Caco-2 (cell line): ENCODE data around the gene FADS6. TPM values are rescaled to one million over a fixed set of nuclear protein-coding genes. Genes with fewer than 3 reads are reported as not detected.
"Not testable (repeated sequence)": the region's sequence is repeated elsewhere in the genome, so short reads cannot be mapped to it uniquely, and the experiment has no call there.

Experiments used
- BruUV-seq: library from RNA; stranded (reverse); fragments of 400-500 nt; replicated peaks from 2 replicates; lab custom pipeline; 2021; lab: Mats Ljungman, UMichigan
- CTCF ChIA-PET: fragments of 300-600 bp; sonication (Branson Sonifier 250); formaldehyde crosslinking; loops from one replicate; lab custom pipeline; 2022; ENCODE audit warnings: antibody characterized with exemption; lab: Charles Lee
- POLR2A ChIA-PET: fragments of 300-600 bp; sonication (Branson Sonifier 250); formaldehyde crosslinking; loops from one replicate; lab custom pipeline; 2022; ENCODE audit warnings: antibody characterized with exemption; lab: Charles Lee
- DNase-seq, 2 experiments: peaks; one replicate each; pipeline versions ENCODE4 v3.0.0 to v3.0.0-alpha.2; 2020 to 2022
- H3K27me3 ChIP-seq: replicated peaks from 2 replicates; pipeline ENCODE4 v1.6.0; 2011; ENCODE audit warnings: low read length; ENCODE audit not compliant: control insufficient read depth, insufficient read depth
- H3K36me3 ChIP-seq: 2 replicates; pipeline ENCODE4 v1.5.1; 2011; ENCODE audit warnings: low read length; ENCODE audit not compliant: control insufficient read depth, insufficient read depth
- H3K4me1 ChIP-seq: fragments of 250-450 bp; sonication (Bioruptor Pico); 2 replicates; pipeline ENCODE4 v1.5.1; 2020; ENCODE audit warnings: mild to moderate bottlenecking
- H3K4me3 ChIP-seq: 2 replicates; pipeline ENCODE4 v1.5.1; 2011; ENCODE audit warnings: low read depth, mild to moderate bottlenecking, control low read depth, low read length
- H3K9me3 ChIP-seq: fragments of 250-450 bp; sonication (Bioruptor Pico); 2 replicates; pipeline ENCODE4 v1.5.1; 2020; ENCODE audit warnings: mild to moderate bottlenecking, moderate library complexity
- H3K27ac Mint-ChIP-seq: one replicate; pipeline ENCODE4 v1.8.0; 2022; ENCODE audit warnings: mixed read lengths; ENCODE audit not compliant: unreplicated experiment
- H3K27me3 Mint-ChIP-seq: one replicate; pipeline ENCODE4 v1.8.0; 2022; ENCODE audit warnings: mixed read lengths; ENCODE audit not compliant: insufficient read depth, unreplicated experiment
- H3K36me3 Mint-ChIP-seq: one replicate; pipeline ENCODE4 v1.8.0; 2022; ENCODE audit warnings: mild to moderate bottlenecking, mixed read lengths; ENCODE audit not compliant: insufficient read depth, unreplicated experiment
- H3K4me1 Mint-ChIP-seq: one replicate; pipeline ENCODE4 v1.8.0; 2022; ENCODE audit warnings: low read depth, mixed read lengths; ENCODE audit not compliant: unreplicated experiment
- H3K4me3 Mint-ChIP-seq: one replicate; pipeline ENCODE4 v1.8.0; 2022; ENCODE audit warnings: mild to moderate bottlenecking, moderate library complexity, mixed read lengths; ENCODE audit not compliant: unreplicated experiment
- H3K9me3 Mint-ChIP-seq: one replicate; pipeline ENCODE4 v1.8.0; 2022; ENCODE audit warnings: mixed read lengths; ENCODE audit not compliant: unreplicated experiment
- CTCF ChIP-seq, 2 experiments: fragments of 200-600 bp in 1 of 2; IDR thresholded peaks; 1 replicate in 1 of 2; 2 replicates in 1 of 2; pipeline versions ENCODE4 v1.5.1 to v1.8.0; 2011 to 2022; ENCODE audit warnings: antibody characterized with exemption in 1 of 2, control low read depth in 1 of 2, inconsistent platforms in 1 of 2, low read depth in 1 of 2, low read length in 1 of 2, mild to moderate bottlenecking in 1 of 2, moderate library complexity in 1 of 2; ENCODE audit not compliant: insufficient read depth in 1 of 2, severe bottlenecking in 1 of 2, unreplicated experiment in 1 of 2
- intact Hi-C: fragments of 100-400 bp; cut with micrococcal nuclease; formaldehyde crosslinking; loops from one replicate; pipeline ENCODE4 v1.10.0; 2022; ENCODE audit not compliant: unreplicated experiment
- total RNA-seq: library from RNA; stranded (reverse); gene quantifications from 2 replicates; pipeline ENCODE4 v1.2.3, GENCODE V29; 2022

The FADS6 gene
- total RNA-seq, 1 experiment from 2014 or later, result 2.6 TPM

- TF ChIP-seq CTCF (IDR thresholded peaks at IDR 0.05; ENCODE audit: insufficient read depth in 1 of 2, low read depth in 1 of 2, low read length in 1 of 2, severe bottlenecking in 1 of 2, unreplicated experiment in 1 of 2), result no peak
- Histone ChIP-seq H3K4me1 (peaks cover 4% of the 10 kb centered on the region; the same call in 1 of the 2 replicates), H3K4me3 (no peak overlapping the region), H3K9me3 (peaks cover 2% of the 10 kb centered on the region; the same call in 1 of the 2 replicates), H3K36me3 (no peaks in the 10 kb centered on the region), H3K27me3 (no peaks in the 10 kb centered on the region)
- Mint-ChIP-seq H3K4me1 (peaks cover 6% of the 10 kb centered on the region), H3K9me3 (no peaks in the 10 kb centered on the region), H3K4me3 (no peak overlapping the region), H3K36me3 (peaks cover 10% of the 10 kb centered on the region), H3K27me3 (no peaks in the 10 kb centered on the region), H3K27ac (no peak overlapping the region)
- intact Hi-C loops, result no loop called here
- POLR2A ChIA-PET, result no interaction called here
- CTCF ChIA-PET, result no interaction called here
- no TSS peak for BruUV-seq
- DNase-seq, result no peak
Observed at GRCh38 chr17:74916851-74917199, 23.4 kb upstream of the FADS6 start.

- ChIA-PET POLR2A (no interaction called here), CTCF (no interaction called here)
- DNase-seq, result no peak
- Mint-ChIP-seq H3K27me3 (no peaks in the 10 kb centered on the region), H3K27ac (no peak overlapping the region), H3K4me3 (no peak overlapping the region), H3K9me3 (no peaks in the 10 kb centered on the region), H3K36me3 (peaks cover 10% of the 10 kb centered on the region), H3K4me1 (peaks cover 6% of the 10 kb centered on the region)
- Histone ChIP-seq H3K4me3 (no peak overlapping the region), H3K36me3 (no peaks in the 10 kb centered on the region), H3K27me3 (no peaks in the 10 kb centered on the region), H3K4me1 (peaks cover 9% of the 10 kb centered on the region; the same call in 1 of the 2 replicates), H3K9me3 (peaks cover 2% of the 10 kb centered on the region; the same call in 1 of the 2 replicates)
- intact Hi-C loops, result no loop called here
- no peak for TF ChIP-seq CTCF (IDR thresholded peaks at IDR 0.05; ENCODE audit: insufficient read depth in 1 of 2, low read depth in 1 of 2, low read length in 1 of 2, severe bottlenecking in 1 of 2, unreplicated experiment in 1 of 2)
- no TSS peak for BruUV-seq
Observed at GRCh38 chr17:74916136-74916850, 22.9 kb upstream of the FADS6 start.

- H3K27me3 ChIP-seq, H3K27me3 Mint-ChIP-seq, H3K27ac Mint-ChIP-seq, H3K9me3 ChIP-seq, intact Hi-C loops, H3K4me3 Mint-ChIP-seq, H3K4me3 ChIP-seq, H3K9me3 Mint-ChIP-seq, BruUV-seq, CTCF ChIA-PET, H3K36me3 ChIP-seq, POLR2A ChIA-PET: not testable (repeated sequence)
- peak in 1 of 2 experiments; percentile 20 for DNase-seq
- Mint-ChIP-seq H3K36me3 (peaks cover 17% of the 10 kb centered on the region), H3K4me1 (peaks cover 25% of the 10 kb centered on the region)
- H3K4me1 ChIP-seq, result peaks cover 32% of the 10 kb centered on the region
Observed at GRCh38 chr17:74911423-74911822, 18.0 kb upstream of the FADS6 start.

- BruUV-seq, POLR2A ChIA-PET, H3K9me3 ChIP-seq, intact Hi-C loops, H3K9me3 Mint-ChIP-seq, DNase-seq, H3K36me3 ChIP-seq, CTCF ChIA-PET, H3K4me3 Mint-ChIP-seq, H3K4me3 ChIP-seq, H3K27me3 Mint-ChIP-seq, H3K27me3 ChIP-seq, H3K27ac Mint-ChIP-seq: not testable (repeated sequence)
- peaks cover 25% of the 10 kb centered on the region for H3K4me1 Mint-ChIP-seq
- peaks cover 15% of the 10 kb centered on the region for H3K36me3 Mint-ChIP-seq
- peaks cover 32% of the 10 kb centered on the region for H3K4me1 ChIP-seq
Observed at GRCh38 chr17:74909097-74909496, 15.7 kb upstream of the FADS6 start.
